ENCODE results near the gene TBL1X. TPM values are rescaled to one million over a fixed set of nuclear protein-coding genes. Genes with fewer than 3 reads are reported as not detected.

Gene TBL1X
- total and polyA plus RNA-seq, 2 of the 4 experiments (the other 2 are of a cell fraction), result 16.2 to 20.8 TPM

DNA sequence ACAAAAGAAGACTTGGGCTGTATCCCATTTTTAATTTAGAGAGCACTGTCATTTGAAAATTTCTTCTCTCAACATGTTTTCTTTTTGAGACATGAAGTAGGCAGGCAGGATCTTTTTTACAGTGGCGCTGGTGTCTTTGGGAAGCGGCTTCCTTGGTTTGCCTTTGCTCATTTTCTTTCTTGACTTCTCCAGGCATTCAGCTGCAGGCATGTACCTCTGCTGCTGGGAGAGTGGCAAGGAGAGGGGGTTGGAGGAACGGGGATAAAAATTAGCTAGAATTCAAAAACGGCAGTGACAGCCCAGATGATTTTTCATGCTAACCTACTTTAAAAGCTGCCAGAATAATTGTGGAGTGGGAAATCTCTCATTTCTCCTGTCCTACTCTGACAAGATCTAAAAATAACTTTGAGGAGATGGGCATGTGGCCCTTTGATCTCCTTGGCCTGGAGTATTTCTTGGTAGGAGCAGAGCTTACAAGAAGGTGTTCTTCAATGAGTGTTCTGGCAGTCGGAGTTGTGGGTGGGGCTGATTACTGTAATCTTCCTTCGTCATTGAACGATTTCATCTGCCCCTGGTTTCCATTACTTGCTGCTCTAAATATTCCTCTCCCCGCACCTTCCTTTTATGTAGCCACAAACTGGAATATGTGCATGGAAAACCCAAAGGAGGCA is 54.8 kb downstream of the TBL1X start:
- Histone ChIP-seq H4K20me1 (ENCODE audit: insufficient read depth, low read length) (peaks cover 54% of the 10 kb centered on the region), H3K9me3 (ENCODE audit: control insufficient read depth, insufficient read depth, low read length) (no peaks in the 10 kb centered on the region), H3K4me3 (ENCODE audit: insufficient read depth, low read depth, low read length) (no peak overlapping the region), H4K5ac (ENCODE audit: low read depth, low read length) (no peak overlapping the region), H3K18ac (ENCODE audit: low read depth, low read length) (no peak overlapping the region), H2BK5ac (ENCODE audit: low read depth, low read length, poor library complexity, severe bottlenecking) (no peak overlapping the region), H3K9me1 (ENCODE audit: insufficient read depth, low read length) (peaks cover 4% of the 10 kb centered on the region; the same call in 1 of the 2 replicates), H2AFZ (replicated peaks; ENCODE audit: low read length, poor library complexity) (no peak overlapping the region), H2BK120ac (ENCODE audit: low read depth, low read length) (no peak overlapping the region), H3K27me3 (ENCODE audit: control insufficient read depth, insufficient read depth, low read length) (no peaks in the 10 kb centered on the region), H3K56ac (ENCODE audit: extremely low read depth, insufficient read depth, low read length) (no peak overlapping the region), H3K4ac (ENCODE audit: low read depth, low read length) (no peak overlapping the region), H2AK9ac (replicated peaks; ENCODE audit: low read depth, low read length, poor library complexity) (peak overlapping the region; percentile 33), H3K14ac (replicated peaks; ENCODE audit: low read depth, low read length) (no peak overlapping the region), H3K4me1 (ENCODE audit: control insufficient read depth, insufficient read depth, low read length) (peaks cover 4% of the 10 kb centered on the region; the same call in 1 of the 2 replicates), H3K79me1 (ENCODE audit: low read depth in 1 of 2, low read length in 2 of 2) (peaks cover 24 to 76% of the 10 kb centered on the region in 2 experiments), H3K23ac (ENCODE audit: low read depth, low read length) (no peak overlapping the region), H4K91ac (ENCODE audit: insufficient read depth, low read depth, low read length) (no peak overlapping the region), H3K4me2 (ENCODE audit: low read depth, low read length) (no peak overlapping the region), H2BK20ac (ENCODE audit: low read depth, low read length) (no peak overlapping the region), H3K9ac (ENCODE audit: low read depth, low read length) (no peak overlapping the region), H4K8ac (ENCODE audit: low read depth in 2 of 2, low read length in 2 of 2) (no peak overlapping the region), H2BK15ac (ENCODE audit: low read depth, low read length) (no peak overlapping the region), H2AK5ac (ENCODE audit: low read depth, low read length) (no peak overlapping the region), H3K27ac (ENCODE audit: insufficient read depth, low read length) (no peak overlapping the region), H3K36me3 (ENCODE audit: control insufficient read depth, insufficient read depth, low read length) (no peaks in the 10 kb centered on the region)
- DNase-seq (no peak), ATAC-seq (ENCODE audit: low read depth) (no peak)
- in situ Hi-C loops (cut with MboI; ENCODE audit: low sequenced_read_pairs), result no loop called here
- CTCF ChIA-PET, result no interaction called here
- BruUV-seq (replicated peaks), result no TSS peak
- intact Hi-C loops (cut with micrococcal nuclease), result no loop called here
- POLR2A ChIA-PET (ENCODE audit: unreplicated experiment), result no interaction called here
- no CpG with 5 or more reads among the region's 8 CpGs for WGBS, 2 experiments (ENCODE audit: extremely low coverage in 2 of 2, insufficient read length in 1 of 2)
- dilution Hi-C loops (cut with HindIII; ENCODE audit: low sequenced_read_pairs, unreplicated experiment), result no loop called here
- TF ChIP-seq SMC3 (IDR thresholded peaks at IDR 0.05; ENCODE audit: low read depth, low read length) (no peak), MAZ (IDR thresholded peaks at IDR 0.05; ENCODE audit: borderline replicate concordance, low read depth, low read length) (no peak), CEBPB (IDR thresholded peaks at IDR 0.05; ENCODE audit: low read depth, low read length) (no peak), MXI1 (IDR thresholded peaks at IDR 0.05; ENCODE audit: borderline replicate concordance, low read depth, low read length) (no peak), RAD21 (IDR thresholded peaks at IDR 0.05; ENCODE audit: low read length) (no peak), NFE2L2 (IDR thresholded peaks at IDR 0.05; ENCODE audit: low read depth, low read length) (no peak), RCOR1 (IDR thresholded peaks at IDR 0.05; ENCODE audit: insufficient replicate concordance, low read length) (no peak), POLR2A (IDR thresholded peaks at IDR 0.05; ENCODE audit: low read depth, low read length) (no peak)
- TF ChIP-seq, protein P1, sequence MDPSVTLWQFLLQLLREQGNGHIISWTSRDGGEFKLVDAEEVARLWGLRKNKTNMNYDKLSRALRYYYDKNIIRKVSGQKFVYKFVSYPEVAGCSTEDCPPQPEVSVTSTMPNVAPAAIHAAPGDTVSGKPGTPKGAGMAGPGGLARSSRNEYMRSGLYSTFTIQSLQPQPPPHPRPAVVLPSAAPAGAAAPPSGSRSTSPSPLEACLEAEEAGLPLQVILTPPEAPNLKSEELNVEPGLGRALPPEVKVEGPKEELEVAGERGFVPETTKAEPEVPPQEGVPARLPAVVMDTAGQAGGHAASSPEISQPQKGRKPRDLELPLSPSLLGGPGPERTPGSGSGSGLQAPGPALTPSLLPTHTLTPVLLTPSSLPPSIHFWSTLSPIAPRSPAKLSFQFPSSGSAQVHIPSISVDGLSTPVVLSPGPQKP (IDR thresholded peaks at IDR 0.05; ENCODE audit: borderline replicate concordance, low read depth, low read length), result no peak
- TF ChIP-seq, protein P2, sequence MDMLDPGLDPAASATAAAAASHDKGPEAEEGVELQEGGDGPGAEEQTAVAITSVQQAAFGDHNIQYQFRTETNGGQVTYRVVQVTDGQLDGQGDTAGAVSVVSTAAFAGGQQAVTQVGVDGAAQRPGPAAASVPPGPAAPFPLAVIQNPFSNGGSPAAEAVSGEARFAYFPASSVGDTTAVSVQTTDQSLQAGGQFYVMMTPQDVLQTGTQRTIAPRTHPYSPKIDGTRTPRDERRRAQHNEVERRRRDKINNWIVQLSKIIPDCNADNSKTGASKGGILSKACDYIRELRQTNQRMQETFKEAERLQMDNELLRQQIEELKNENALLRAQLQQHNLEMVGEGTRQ (IDR thresholded peaks at IDR 0.05; ENCODE audit: low read depth, low read length), result no peak

All from IMR-90 (cell line).